ENCODE results near the gene TREH. TPM values are rescaled to one million over a fixed set of nuclear protein-coding genes. Genes with fewer than 3 reads are reported as not detected.
"Not testable (repeated sequence)": the region's sequence is repeated elsewhere in the genome, so short reads cannot be mapped to it uniquely, and the experiment has no call there.

TREH gene
- total RNA-seq, 2 donors from 2014 or later, result 2.4 TPM; not detected in 1

DNA sequence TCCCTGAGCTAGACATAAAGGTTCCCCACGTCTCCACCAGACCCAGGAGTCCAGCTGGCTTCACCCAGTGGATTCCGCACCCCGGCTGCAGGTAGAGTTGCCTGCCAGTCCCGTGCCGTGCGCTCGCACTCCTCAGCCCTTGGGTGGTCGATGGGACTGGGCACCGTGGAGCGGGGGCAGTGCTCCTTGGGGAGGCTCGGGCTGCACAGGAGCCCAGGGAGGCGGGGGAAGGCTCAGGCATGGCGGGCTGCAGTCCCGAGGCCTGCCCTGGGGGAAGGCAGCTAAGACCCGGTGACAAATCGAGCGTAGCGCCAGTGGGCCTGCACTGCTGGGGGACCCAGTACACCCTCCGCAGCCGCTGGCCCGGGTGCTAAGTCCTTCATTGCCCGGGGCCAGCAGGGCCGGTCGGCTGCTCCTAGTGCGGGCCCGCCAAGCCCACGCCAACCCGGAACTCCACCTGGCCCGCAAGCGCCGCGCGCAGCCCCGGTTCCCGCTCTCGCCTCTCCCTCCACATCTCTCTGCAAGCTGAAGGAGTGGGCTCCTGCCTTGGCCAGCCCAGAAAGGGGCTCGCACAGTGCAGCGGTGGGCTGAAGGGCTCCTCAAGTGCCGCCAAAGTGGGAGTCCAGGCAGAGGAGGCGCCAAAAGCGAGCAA lies 9.5 kb upstream of the TREH start:
- Histone ChIP-seq H3K9me3 (no peaks in the 10 kb centered on the region), H3K4me3 (no peak overlapping the region), H3K27ac (peak overlapping the region; percentile 80 to 82), H3K36me3 (no peaks in the 10 kb centered on the region), H3K27me3 (replicated peaks; ENCODE audit: insufficient read depth) (no peaks in the 10 kb centered on the region), H3K4me1 (replicated peaks) (no peaks in the 10 kb centered on the region)
- no peak for TF ChIP-seq CTCF (IDR thresholded peaks at IDR 0.05)
- TF ChIP-seq POLR2AphosphoS5 (IDR thresholded peaks at IDR 0.05), result no peak
- no peak for TF ChIP-seq POLR2A (IDR thresholded peaks at IDR 0.05)
- no peak for DNase-seq (ENCODE audit: low spot score)
- 82% methylated on average over 41 of the region's 41 CpGs for WGBS
- intact Hi-C loops (cut with DNase I), result no loop called here

- H3K9me3 ChIP-seq; H3K36me3 ChIP-seq; intact Hi-C loops (cut with DNase I); H3K27ac ChIP-seq; H3K4me1 ChIP-seq (replicated peaks); H3K27me3 ChIP-seq (replicated peaks; ENCODE audit: insufficient read depth); H3K4me3 ChIP-seq: not testable (repeated sequence)
- peak; percentile 53 for TF ChIP-seq POLR2AphosphoS5 (IDR thresholded peaks at IDR 0.05)
- peak; percentile 16 for DNase-seq (ENCODE audit: low spot score)
- WGBS, result 52% methylated on average over 10 of the region's 10 CpGs
Measured at GRCh38 chr11:118688339-118688738, 8.9 kb upstream of the TREH start.

DNA sequence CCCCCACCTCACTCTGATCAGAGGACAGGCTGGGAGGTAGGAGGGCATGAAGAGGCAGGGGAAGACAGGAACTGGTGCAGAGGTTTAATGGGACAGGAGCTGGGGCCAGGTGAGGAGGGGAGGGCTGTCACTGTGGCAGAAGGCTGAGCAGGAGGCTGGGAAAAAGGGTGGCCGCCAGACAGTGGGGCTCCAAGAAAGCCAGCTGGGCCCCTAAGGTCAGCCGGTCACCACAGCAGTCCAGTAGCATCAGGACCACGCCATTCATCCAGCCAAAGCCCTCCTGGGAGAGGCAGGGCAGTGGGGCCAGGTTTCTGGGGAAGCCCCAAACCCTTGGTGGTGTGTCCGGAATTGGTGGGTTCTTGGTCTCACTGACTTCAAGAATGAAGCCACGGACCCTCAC lies 8.5 kb upstream of the TREH start:
- no peaks in the 10 kb centered on the region for H3K36me3 ChIP-seq
- no peak overlapping the region for H3K4me3 ChIP-seq
- no peaks in the 10 kb centered on the region for H3K4me1 ChIP-seq (replicated peaks)
- WGBS, result 81% methylated on average over 5 of the region's 5 CpGs
- H3K27ac ChIP-seq, result no peak overlapping the region
- no peak for TF ChIP-seq POLR2AphosphoS5 (IDR thresholded peaks at IDR 0.05)
- TF ChIP-seq POLR2A (IDR thresholded peaks at IDR 0.05), result no peak
- no peak for TF ChIP-seq CTCF (IDR thresholded peaks at IDR 0.05)
- no peaks in the 10 kb centered on the region for H3K27me3 ChIP-seq (replicated peaks; ENCODE audit: insufficient read depth)
- no peaks in the 10 kb centered on the region for H3K9me3 ChIP-seq
- intact Hi-C loops (cut with DNase I), result no loop called here
- DNase-seq (ENCODE audit: low spot score), result no peak

GRCh38 chr11:118684187-118684586 lies 4.7 kb upstream of the TREH start:
- Histone ChIP-seq H3K9me3 (no peaks in the 10 kb centered on the region), H3K4me1 (replicated peaks) (no peaks in the 10 kb centered on the region), H3K36me3 (no peaks in the 10 kb centered on the region), H3K4me3 (no peak overlapping the region), H3K27me3 (replicated peaks; ENCODE audit: insufficient read depth) (no peaks in the 10 kb centered on the region), H3K27ac (no peak overlapping the region)
- DNase-seq (ENCODE audit: low spot score), result no peak
- WGBS, result 86% methylated on average over 2 of the region's 2 CpGs
- intact Hi-C loops (cut with DNase I), result no loop called here
- no peak for TF ChIP-seq CTCF (IDR thresholded peaks at IDR 0.05)
- TF ChIP-seq POLR2AphosphoS5 (IDR thresholded peaks at IDR 0.05), result no peak
- no peak for TF ChIP-seq POLR2A (IDR thresholded peaks at IDR 0.05)

DNA sequence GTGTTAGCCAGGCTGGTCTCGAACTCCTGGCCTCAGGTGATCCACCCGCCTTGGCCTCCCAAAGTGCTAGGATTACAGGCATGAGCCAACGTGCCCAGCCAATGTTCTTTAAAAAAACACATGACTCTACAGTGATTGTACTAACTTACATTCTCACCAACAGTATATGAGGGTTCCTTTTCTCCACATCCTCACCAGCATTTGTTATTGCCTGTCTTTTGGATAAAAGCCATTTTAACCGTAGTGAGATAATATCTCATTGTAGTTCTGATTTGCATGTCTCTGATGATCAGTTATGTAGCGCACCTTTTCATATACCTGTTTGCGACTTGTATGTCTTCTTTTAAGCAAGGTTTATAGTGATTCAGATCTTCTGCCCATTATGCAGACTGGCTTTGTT lies 3.5 kb upstream of the TREH start:
- intact Hi-C loops (cut with DNase I); H3K4me1 ChIP-seq (replicated peaks); H3K36me3 ChIP-seq; H3K27me3 ChIP-seq (replicated peaks; ENCODE audit: insufficient read depth); H3K9me3 ChIP-seq; DNase-seq (ENCODE audit: low spot score); H3K4me3 ChIP-seq; H3K27ac ChIP-seq: not testable (repeated sequence)
- WGBS, result 49% methylated on average over 6 of the region's 6 CpGs

- DNase-seq (ENCODE audit: low spot score), result no peak
- Histone ChIP-seq H3K27me3 (replicated peaks; ENCODE audit: insufficient read depth) (no peaks in the 10 kb centered on the region), H3K36me3 (no peaks in the 10 kb centered on the region), H3K27ac (no peak overlapping the region), H3K9me3 (no peaks in the 10 kb centered on the region), H3K4me1 (replicated peaks) (no peaks in the 10 kb centered on the region), H3K4me3 (no peak overlapping the region)
- no peak for TF ChIP-seq CTCF (IDR thresholded peaks at IDR 0.05)
- TF ChIP-seq POLR2AphosphoS5 (IDR thresholded peaks at IDR 0.05), result no peak
- TF ChIP-seq POLR2A (IDR thresholded peaks at IDR 0.05), result no peak
- 100% methylated on average over 1 of the region's 1 CpG for WGBS
- intact Hi-C loops (cut with DNase I), result no loop called here
Measured at GRCh38 chr11:118682372-118682771, 2.9 kb upstream of the TREH start.

Measured in prostate gland (tissue), 2 donors.